WTC11 (cell line): ENCODE measurements around the gene FCHO1.

Source experiments
- TEAD4 ChIP-seq: sonication (generic); formaldehyde crosslinking; IDR thresholded peaks from 2 replicates; pipeline ENCODE4 v1.8.0; 2022; ENCODE audit warnings: mild to moderate bottlenecking, missing genetic modification reagents
- ZNF281 ChIP-seq: sonication (generic); formaldehyde crosslinking; IDR thresholded peaks from 2 replicates; pipeline ENCODE4 v1.8.0; 2023; ENCODE audit warnings: mild to moderate bottlenecking, missing genetic modification reagents
- TF ChIP-seq, protein P1 (sequence below): fragments of 250-450 bp; sonication (Bioruptor Pico); IDR thresholded peaks from 2 replicates; pipeline ENCODE4 v2.1.2; 2022; ENCODE audit warnings: mild to moderate bottlenecking, moderate library complexity
- TF ChIP-seq, protein P2 (sequence below): fragments of 200-600 bp; IDR thresholded peaks from 2 replicates; pipeline ENCODE4 v1.8.0; 2022; ENCODE audit warnings: antibody characterized with exemption

DNA sequence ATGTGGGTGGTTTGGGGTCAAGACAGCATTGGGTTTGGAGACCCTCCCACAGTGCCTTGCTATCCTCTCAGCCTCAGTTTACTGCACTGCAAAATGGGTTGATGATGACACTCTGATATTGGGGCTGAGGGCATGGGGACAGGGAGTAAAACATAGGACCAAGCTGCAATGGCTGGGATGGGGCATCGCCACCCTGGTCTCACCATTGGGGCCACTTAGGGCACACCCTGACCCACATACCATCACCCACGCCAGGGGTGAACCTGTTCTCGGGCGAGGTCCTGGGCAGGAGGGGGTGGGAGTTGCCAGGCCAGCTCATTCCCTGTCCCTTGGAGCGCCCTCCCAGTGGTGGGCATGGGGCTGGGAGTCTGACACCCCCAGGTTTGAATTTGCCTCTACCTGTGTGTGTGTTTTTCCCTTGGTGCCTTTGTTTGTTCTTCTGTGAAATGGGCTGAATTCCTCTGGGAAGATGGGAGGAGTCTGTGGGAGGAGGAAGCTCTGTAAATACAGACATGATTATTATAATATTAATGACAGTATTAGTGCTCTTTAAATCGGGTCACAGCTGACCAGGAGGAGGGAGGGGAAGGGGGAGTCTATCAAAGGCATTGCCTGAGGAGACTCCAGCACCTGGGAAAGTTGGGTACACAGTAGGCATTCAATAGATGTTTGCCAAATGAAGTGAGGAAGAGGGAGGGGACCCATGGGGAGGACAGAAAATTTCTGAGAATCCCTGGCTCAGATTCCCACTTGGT is 2.2 kb upstream of the FCHO1 start:
- TF ChIP-seq TEAD4 (CRISPR knock-in tag) (no peak), ZNF281 (CRISPR knock-in tag) (no peak)
- TF ChIP-seq, protein P1, sequence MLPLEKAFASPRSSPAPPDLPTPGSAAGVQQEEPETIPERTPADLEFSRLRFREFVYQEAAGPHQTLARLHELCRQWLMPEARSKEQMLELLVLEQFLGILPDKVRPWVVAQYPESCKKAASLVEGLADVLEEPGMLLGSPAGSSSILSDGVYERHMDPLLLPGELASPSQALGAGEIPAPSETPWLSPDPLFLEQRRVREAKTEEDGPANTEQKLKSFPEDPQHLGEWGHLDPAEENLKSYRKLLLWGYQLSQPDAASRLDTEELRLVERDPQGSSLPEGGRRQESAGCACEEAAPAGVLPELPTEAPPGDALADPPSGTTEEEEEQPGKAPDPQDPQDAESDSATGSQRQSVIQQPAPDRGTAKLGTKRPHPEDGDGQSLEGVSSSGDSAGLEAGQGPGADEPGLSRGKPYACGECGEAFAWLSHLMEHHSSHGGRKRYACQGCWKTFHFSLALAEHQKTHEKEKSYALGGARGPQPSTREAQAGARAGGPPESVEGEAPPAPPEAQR = no peak
- TF ChIP-seq, protein P2, sequence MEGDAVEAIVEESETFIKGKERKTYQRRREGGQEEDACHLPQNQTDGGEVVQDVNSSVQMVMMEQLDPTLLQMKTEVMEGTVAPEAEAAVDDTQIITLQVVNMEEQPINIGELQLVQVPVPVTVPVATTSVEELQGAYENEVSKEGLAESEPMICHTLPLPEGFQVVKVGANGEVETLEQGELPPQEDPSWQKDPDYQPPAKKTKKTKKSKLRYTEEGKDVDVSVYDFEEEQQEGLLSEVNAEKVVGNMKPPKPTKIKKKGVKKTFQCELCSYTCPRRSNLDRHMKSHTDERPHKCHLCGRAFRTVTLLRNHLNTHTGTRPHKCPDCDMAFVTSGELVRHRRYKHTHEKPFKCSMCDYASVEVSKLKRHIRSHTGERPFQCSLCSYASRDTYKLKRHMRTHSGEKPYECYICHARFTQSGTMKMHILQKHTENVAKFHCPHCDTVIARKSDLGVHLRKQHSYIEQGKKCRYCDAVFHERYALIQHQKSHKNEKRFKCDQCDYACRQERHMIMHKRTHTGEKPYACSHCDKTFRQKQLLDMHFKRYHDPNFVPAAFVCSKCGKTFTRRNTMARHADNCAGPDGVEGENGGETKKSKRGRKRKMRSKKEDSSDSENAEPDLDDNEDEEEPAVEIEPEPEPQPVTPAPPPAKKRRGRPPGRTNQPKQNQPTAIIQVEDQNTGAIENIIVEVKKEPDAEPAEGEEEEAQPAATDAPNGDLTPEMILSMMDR = no peak
